CD4-positive, alpha-beta T cell (primary cell): ENCODE data around the gene CCDC102A. TPM values are rescaled to one million over a fixed set of nuclear protein-coding genes. Genes with fewer than 3 reads are reported as not detected.

Experiments
- ATAC-seq: fragments of 200-7000 bp; cut with Tn5 transposase; one replicate; pipeline ENCODE4 v1.10.0; 2022; ENCODE audit warnings: mild to moderate bottlenecking; ENCODE audit not compliant: poor library complexity
- CTCF ChIA-PET: fragments of 350-600 bp; sonication (Branson Sonifier 250); formaldehyde crosslinking; loops from one replicate; lab custom pipeline; 2021; ENCODE audit warnings: antibody characterized with exemption, inconsistent platforms; lab: Charles Lee
- POLR2A ChIA-PET: fragments of 350-600 bp; sonication (Branson Sonifier 250); formaldehyde crosslinking; loops from one replicate; lab custom pipeline; 2021; ENCODE audit warnings: antibody characterized with exemption, inconsistent platforms; lab: Charles Lee
- DNase-seq, 14 experiments: peaks; one replicate each; pipeline ENCODE4 v3.0.0-alpha.2; 2013 to 2020; ENCODE audit warnings: mixed read lengths in 2 of 14
- H3K27ac ChIP-seq, 2 donors: one replicate each; pipeline versions ENCODE4 v1.5.1 to v1.7.0; 2013; ENCODE audit warnings: low read length in 2 of 2, low read depth in 1 of 2, mild to moderate bottlenecking in 1 of 2
- H3K27me3 ChIP-seq, 2 experiments: 1 replicate in 1 of 2; 2 replicates in 1 of 2; pipeline versions ENCODE4 v1.6.1 to v1.7.0; 2013; ENCODE audit warnings: low read length in 2 of 2, control low read depth in 1 of 2, mild to moderate bottlenecking in 1 of 2, moderate library complexity in 1 of 2; ENCODE audit not compliant: insufficient read depth in 2 of 2, control insufficient read depth in 1 of 2
- H3K36me3 ChIP-seq: one replicate; pipeline ENCODE4 v1.6.1; 2013; ENCODE audit warnings: low read length, control low read depth; ENCODE audit not compliant: insufficient read depth
- H3K4me1 ChIP-seq: one replicate; pipeline ENCODE4 v1.6.1; 2013; ENCODE audit warnings: low read length, control low read depth; ENCODE audit not compliant: insufficient read depth
- H3K4me3 ChIP-seq: one replicate; pipeline ENCODE4 v1.5.1; 2013; ENCODE audit warnings: mild to moderate bottlenecking, low read length, moderate library complexity
- H3K9me3 ChIP-seq, 2 experiments: 1 replicate in 1 of 2; 2 replicates in 1 of 2; pipeline versions ENCODE4 v1.6.1 to v1.7.0; 2013; ENCODE audit warnings: low read length in 2 of 2, mild to moderate bottlenecking in 2 of 2, control low read depth in 1 of 2, moderate library complexity in 1 of 2; ENCODE audit not compliant: control insufficient read depth in 1 of 2, insufficient read depth in 1 of 2
- H3K27ac Mint-ChIP-seq: one replicate; pipeline ENCODE4 v1.8.0; 2020; ENCODE audit warnings: mixed read lengths
- H3K27me3 Mint-ChIP-seq: one replicate; pipeline ENCODE4 v1.8.0; 2021; ENCODE audit warnings: mixed read lengths
- H3K36me3 Mint-ChIP-seq: one replicate; pipeline ENCODE4 v1.8.0; 2021; ENCODE audit warnings: low read depth, mixed read lengths
- H3K4me1 Mint-ChIP-seq: one replicate; pipeline ENCODE4 v1.8.0; 2021; ENCODE audit warnings: low read depth, mixed read lengths
- H3K4me3 Mint-ChIP-seq: one replicate; pipeline ENCODE4 v1.8.0; 2020; ENCODE audit warnings: mild to moderate bottlenecking, mixed read lengths
- H3K9me3 Mint-ChIP-seq: one replicate; pipeline ENCODE4 v1.8.0; 2020; ENCODE audit warnings: mixed read lengths
- CTCF ChIP-seq: fragments of 200-600 bp; IDR thresholded peaks from one replicate; pipeline ENCODE4 v1.8.0; 2022; ENCODE audit warnings: antibody characterized with exemption, mild to moderate bottlenecking
- intact Hi-C, 2 experiments: fragments of 100-400 bp; cut with DNase I in 1 of 2; cut with micrococcal nuclease in 1 of 2; formaldehyde crosslinking; loops; one replicate each; pipeline versions ENCODE4 v1.15.1 to v1.9.0; 2023 to 2025; cut with DNase I, micrococcal nuclease
- total RNA-seq, 174 experiments: library from RNA in 2 of 174; stranded (reverse) in 2 of 174; gene quantifications; one replicate each; pipeline ENCODE4 v1.2.3 and lab custom pipeline; 2021 to 2026

The CCDC102A gene
- total RNA-seq, 2 experiments from 2014 or later, result 2.0 TPM

- Mint-ChIP-seq H3K4me3 (no peak overlapping the region), H3K27me3 (no peaks in the 10 kb centered on the region), H3K9me3 (no peaks in the 10 kb centered on the region), H3K36me3 (no peaks in the 10 kb centered on the region), H3K4me1 (peaks cover 10% of the 10 kb centered on the region), H3K27ac (no peak overlapping the region)
- H3K4me1 ChIP-seq, result peaks cover 21% of the 10 kb centered on the region
- H3K4me3 ChIP-seq, result no peak overlapping the region
- no peak for DNase-seq
- TF ChIP-seq CTCF, result no peak
- H3K27ac ChIP-seq, result no peak overlapping the region
- ChIA-PET CTCF (no interaction called here), POLR2A (interaction anchor here (0.9 kb wide), 1 partner anchor 57 kb away, joined by 3 read pairs; the partner anchor contains the start of genes CIAPIN1 and COQ9)
- H3K27me3 ChIP-seq, result no peaks in the 10 kb centered on the region
- no peaks in the 10 kb centered on the region for H3K9me3 ChIP-seq
- no peak for ATAC-seq
- intact Hi-C loops, result no loop called here
- no peaks in the 10 kb centered on the region for H3K36me3 ChIP-seq
Measured at GRCh38 chr16:57504001-57504400, 32.4 kb downstream of the CCDC102A start.

GRCh38 chr16:57503366-57503765 lies 33.0 kb downstream of the CCDC102A start:
- ATAC-seq (no peak), DNase-seq (no peak)
- peaks cover 21% of the 10 kb centered on the region for H3K4me1 ChIP-seq
- no peaks in the 10 kb centered on the region for H3K27me3 ChIP-seq
- Mint-ChIP-seq H3K4me3 (no peak overlapping the region), H3K27me3 (no peaks in the 10 kb centered on the region), H3K27ac (no peak overlapping the region), H3K4me1 (peaks cover 10% of the 10 kb centered on the region), H3K36me3 (no peaks in the 10 kb centered on the region), H3K9me3 (no peaks in the 10 kb centered on the region)
- TF ChIP-seq CTCF, result no peak
- no peaks in the 10 kb centered on the region for H3K36me3 ChIP-seq
- H3K27ac ChIP-seq, result no peak overlapping the region
- POLR2A ChIA-PET, result interaction anchor here (0.9 kb wide), 1 partner anchor 56 kb away, joined by 3 read pairs; the partner anchor contains the start of genes CIAPIN1 and COQ9
- no peaks in the 10 kb centered on the region for H3K9me3 ChIP-seq
- CTCF ChIA-PET, result no interaction called here
- intact Hi-C loops, result no loop called here
- no peak overlapping the region for H3K4me3 ChIP-seq

GRCh38 chr16:57502048-57502775 lies 34.2 kb downstream of the CCDC102A start:
- Histone ChIP-seq H3K9me3 (no peaks in the 10 kb centered on the region), H3K27me3 (no peaks in the 10 kb centered on the region), H3K36me3 (no peaks in the 10 kb centered on the region), H3K4me3 (no peak overlapping the region), H3K4me1 (peaks cover 21% of the 10 kb centered on the region), H3K27ac (no peak overlapping the region)
- no peaks in the 10 kb centered on the region for H3K36me3 Mint-ChIP-seq
- DNase-seq (no peak), ATAC-seq (no peak)
- POLR2A ChIA-PET, result no interaction called here
- CTCF ChIA-PET, result interaction anchor here (1.3 kb wide), 1 partner anchor 18 kb away, joined by 4 read pairs; no protein-coding TSS in a partner anchor
- TF ChIP-seq CTCF, result no peak
- peaks cover 10% of the 10 kb centered on the region for H3K4me1 Mint-ChIP-seq
- H3K9me3 Mint-ChIP-seq, result no peaks in the 10 kb centered on the region
- intact Hi-C loops, result no loop called here
- no peak overlapping the region for H3K4me3 Mint-ChIP-seq
- no peaks in the 10 kb centered on the region for H3K27me3 Mint-ChIP-seq
- no peak overlapping the region for H3K27ac Mint-ChIP-seq
